Suppressor macrophage treated with lipopolysaccharide for 4 hours (primary cell): ENCODE measurements around the gene ELOVL6.
"Not testable (repeated sequence)": the region's sequence is repeated elsewhere in the genome, so short reads cannot be mapped to it uniquely, and the experiment has no call there.

Experiments
- DNase-seq: peaks from one replicate; pipeline ENCODE4 v3.0.0-alpha.2; 2020

The ELOVL6 gene

DNA sequence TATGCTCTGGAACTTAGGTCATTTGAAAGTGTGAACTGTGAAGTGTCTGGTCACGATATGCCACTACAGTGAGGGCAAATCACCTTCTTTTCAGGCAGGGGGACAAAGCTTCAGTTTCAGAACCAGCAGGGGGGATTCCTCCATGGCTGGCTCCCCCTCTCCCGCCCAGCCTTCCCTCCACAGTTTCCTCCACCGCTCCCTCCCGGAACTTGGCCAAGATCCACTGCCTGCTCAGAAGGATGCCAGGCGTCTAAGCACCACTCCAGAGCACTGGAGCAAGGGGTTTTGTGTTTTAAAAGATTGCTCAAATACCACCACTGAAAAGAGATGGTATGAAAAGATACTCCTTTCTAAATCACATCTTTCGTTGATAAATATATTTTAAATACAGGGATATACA lies 126.9 kb downstream of the ELOVL6 start:
- no peak for DNase-seq

DNA sequence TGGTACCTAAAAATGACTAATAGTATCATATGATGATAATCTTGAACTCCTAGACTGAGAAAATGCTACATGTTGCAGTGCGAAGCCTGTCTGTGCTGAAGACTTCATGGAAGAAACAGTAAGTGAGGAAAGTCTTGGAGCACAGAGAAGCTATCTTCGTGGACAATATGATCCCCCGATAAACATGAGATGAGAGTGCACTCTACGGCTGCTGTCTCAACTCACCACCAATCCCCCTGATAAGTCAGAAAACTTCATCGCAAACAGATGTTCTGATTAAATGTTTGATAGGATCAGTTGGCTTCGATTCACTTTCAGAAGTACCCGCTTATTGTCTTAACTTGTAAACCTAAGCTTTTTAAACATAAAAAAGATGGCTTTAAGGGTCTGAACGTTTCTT lies 130.2 kb downstream of the ELOVL6 start:
- DNase-seq = no peak

DNA sequence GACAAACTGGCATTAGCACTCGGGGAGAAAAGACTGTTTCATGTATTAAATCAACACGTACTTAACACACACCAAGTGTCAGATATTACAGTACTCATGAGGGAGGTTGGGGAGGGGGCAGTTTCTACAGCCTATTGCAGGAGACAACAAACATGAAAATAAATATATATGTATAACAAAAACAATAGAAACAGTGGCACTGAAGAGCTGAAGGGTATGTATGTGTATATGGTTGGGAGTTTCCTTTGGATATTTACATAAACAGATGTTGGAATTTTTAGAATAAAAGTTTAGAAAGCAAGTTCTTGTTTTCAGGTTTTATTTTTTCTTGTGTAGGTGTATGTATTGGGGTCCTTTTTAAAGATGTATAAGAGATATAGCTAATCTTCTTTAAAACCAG lies 133.5 kb downstream of the ELOVL6 start:
- no peak for DNase-seq

DNA sequence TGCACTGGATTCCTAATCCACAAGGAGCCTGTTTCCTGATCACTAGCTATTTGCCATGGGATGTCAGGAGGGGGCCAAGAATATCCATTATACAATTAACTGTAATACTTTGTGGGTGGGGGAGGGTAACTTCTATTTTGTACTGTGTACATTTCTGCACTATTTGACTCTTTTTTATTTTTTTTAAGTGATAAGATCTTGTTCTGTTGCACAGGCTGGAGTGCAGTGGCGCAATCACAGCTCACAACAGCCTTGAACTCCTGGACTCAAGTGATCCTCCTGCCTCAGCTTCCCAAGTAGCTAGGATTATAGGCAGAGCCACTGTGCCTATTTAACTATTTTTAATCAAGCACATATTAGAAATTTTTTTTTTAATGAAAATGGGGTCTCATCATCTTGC lies 134.1 kb downstream of the ELOVL6 start:
- DNase-seq = no peak

DNA sequence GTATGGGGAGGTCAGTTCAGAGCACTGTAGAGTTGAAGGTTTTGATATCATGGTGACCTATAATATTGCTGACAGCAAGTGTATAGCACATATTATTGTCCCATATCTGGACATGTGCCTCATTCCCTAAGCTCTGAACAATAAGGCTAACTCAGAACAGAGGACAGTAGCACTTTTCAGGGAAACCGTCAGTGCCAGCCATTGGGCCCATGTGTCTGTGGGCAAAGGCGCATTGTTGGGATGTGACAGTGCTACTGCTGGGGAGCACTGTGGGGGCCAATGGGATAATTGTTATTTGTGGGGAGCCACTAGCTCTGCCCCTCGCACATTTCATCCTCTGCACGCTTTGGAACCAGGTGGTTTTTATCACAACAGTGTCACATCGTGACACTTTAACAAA lies 136.2 kb downstream of the ELOVL6 start:
- DNase-seq = no peak

DNA sequence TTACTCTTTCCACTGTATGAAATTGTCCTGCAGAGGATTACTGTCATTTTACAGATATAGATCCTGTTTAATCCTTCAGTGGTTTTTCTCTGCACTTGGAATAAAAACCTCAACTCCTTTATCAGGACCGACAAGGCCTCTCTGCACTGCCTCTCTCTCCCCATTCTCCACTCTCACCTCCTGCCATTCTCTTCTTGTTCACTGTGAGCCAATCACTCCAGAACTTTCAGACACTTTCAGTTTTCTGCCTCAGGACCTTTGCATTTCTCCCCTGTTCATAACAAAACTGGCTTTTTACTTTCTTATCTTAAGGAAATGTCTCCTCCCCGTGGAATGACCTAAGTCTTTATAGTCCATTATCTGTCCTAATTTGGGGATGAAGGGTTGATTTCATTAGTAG lies 137.3 kb downstream of the ELOVL6 start:
- DNase-seq = no peak

DNA sequence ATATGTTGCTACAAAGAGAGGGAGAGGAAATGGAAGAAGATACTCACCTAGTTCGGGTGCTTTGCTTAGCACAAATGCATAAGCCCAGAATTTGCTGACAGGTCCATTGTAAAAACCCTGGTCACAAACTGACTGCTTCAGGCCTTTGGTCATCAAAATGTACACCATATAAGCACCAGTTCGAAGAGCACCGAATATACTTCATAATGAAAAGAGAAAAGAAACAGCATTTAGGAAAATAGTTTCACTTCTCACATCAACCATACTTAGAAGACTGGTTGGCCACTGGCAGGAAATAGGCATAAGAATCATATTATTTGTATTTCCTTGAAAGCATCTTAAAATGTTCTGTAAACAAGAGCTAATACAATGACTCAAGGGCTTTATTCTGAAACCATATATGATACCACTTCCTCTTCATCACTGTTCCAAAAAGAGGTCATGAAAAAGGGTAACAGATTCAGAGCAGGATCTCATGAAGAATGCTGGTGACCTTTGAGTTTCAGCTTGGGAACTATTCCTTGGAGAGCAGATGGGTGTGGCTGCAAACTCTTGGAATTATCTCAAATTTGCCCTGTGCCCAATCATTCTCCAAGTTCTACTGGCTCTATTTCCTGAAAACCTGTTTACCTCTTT lies 138.7 kb downstream of the ELOVL6 start:
- DNase-seq = peak; percentile 60

DNA sequence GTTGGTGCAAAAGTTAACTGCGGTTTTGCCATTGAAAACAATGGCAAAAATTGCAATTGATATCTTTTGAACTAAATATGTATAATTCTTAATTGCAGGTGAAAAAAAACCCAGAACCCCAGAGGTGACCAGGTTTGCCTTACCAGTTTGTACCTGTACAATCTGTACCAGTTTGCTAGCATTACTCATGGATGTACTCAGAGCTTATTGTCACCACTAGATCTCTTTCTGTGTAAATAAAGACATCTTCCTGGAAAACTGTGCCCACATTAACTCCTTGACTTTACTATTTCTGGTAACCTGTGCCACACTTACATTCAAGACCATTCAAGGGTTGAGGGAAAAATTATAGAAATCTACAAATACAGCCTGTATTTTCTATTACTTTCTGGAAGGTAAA lies 139.7 kb downstream of the ELOVL6 start:
- no peak for DNase-seq

DNA sequence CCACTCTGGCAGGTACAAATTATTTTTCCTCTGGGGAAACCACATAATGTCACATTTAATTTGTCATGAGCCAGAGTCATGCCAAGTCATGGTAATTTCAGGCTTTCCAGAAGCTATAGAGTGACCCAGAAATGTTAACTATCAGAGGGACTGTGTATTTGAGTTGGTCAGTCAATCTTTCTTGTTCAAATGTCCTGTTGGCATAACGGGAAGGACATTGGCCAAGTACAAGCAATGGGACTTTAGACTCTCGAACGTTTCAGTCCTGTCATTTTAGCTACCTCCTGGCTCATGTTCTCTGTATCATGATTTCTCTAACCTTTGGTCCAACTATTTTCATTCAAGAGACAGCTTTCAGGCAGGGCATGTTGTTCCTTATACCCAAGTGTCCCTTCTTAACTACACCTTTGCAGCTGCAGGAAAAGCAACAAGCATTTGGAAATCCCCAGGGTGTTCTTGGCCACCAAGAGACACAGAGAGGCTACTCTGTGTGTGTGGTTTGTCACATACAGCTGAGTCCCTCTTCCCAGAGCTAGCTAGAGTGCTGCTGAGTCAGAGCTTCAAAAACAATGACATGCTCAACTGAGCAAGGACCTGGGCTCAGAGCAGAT lies 143.2 kb downstream of the ELOVL6 start:
- DNase-seq = no peak

DNA sequence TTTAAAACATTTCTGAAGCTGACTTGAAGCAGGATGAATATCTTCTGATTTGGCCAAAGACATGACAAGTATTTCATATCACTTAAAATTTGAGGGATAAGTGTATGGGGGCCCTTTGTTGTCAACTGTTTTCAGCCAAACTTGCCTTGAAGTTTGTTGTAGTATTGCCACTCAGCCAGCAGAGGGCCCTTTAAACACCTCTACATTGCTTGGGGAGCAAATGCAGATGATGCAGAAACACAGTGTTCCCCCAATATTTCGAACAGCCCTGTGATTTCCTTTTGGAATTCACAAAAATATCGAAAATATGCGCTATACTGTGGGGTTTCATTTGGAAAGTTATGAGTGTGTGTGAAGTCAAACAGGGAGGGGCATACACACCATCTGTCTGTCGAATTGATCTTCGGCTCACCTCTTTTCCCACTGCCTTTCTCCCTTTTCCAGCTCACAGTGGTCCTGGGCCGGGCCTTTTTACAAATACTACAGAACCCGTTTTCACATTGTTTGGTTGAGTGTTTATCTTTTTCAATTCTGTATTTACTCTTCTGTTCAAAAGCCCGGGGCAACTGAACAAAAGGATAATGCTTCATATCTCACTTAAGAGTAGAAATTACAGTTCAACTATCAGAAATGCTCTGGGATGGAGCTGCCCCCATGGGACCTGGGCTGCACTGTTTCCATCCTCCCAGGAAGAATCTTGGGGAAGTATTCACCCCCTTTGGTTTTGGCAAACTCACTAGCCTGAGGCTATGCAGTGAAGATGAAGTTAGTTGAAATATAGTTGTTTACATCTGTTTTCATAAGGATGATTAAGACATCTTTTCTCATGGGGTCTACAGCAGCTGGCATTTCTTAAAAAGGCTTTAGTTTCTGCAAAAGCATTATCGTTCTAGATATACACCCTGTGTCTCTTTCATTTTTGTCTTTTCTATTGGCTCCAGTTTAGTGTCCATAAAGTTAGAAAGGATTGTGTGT lies 148.2 kb downstream of the ELOVL6 start:
- peak; percentile 59 for DNase-seq

DNA sequence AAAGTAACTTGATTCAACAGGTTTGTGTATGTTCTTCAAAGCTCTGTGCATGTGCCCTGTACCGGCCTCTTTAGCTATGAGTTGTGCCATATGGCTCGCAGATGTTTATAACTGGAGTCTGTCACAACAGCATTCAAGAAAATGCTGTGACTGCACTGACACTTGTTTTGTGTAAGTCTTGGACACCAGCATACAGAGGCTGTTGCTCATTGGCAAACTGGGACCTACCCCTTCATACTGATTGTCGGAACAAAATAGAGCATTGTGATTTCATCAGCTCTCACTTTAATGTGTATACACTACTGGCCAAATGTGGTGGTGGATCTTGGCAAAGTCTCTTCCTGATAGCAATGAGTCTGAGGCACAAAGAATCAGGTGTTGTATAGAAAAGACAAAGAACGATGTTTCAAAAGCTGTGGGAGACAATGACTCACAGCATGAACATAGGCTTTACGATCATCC lies 151.8 kb downstream of the ELOVL6 start:
- DNase-seq = no peak

DNA sequence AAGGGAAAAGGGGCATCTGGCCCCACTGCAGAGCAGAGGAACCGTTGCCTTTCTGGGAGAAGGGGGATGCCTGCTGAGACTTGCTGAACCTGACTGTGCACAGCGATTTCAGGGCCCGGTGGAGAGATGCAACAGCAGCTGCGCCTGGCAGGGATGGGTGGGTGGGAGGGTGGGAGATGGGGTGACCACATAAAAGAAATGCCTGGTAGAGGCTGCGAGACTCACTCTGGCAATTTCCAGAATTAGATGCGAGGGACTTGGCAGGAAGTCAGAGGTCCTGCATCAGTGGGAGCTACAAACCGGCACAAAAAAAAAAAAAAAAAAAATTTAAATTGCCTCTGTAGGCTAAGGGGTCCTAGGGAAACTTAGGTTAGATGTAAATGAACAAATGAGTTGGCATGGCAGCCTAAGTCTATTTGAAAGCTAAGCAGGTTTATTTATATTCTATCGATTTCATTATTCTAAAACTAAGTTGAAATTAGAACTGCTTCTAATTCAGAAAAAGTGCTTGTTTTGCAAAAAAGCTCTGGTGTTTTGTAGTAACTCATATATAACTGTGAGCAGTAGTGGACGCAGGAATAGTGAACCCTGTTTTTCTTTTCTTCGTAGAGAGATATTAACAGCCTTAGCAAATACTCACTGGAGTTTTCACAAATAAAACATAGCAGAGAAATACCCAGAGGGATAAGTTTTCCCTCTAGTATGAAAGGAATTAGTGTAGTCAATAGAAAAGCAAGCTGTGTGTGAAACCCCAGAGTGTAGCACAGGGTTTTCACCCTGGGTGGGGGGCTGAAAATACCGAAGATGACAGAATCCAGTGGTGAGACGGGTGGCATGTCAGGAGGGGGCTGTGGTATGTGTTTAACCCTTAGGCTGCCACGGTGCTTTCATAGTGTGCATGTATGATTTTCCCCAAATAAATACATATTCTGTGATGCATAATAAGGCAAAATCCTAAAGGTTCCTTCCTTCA lies 155.6 kb downstream of the ELOVL6 start:
- DNase-seq = no peak

DNA sequence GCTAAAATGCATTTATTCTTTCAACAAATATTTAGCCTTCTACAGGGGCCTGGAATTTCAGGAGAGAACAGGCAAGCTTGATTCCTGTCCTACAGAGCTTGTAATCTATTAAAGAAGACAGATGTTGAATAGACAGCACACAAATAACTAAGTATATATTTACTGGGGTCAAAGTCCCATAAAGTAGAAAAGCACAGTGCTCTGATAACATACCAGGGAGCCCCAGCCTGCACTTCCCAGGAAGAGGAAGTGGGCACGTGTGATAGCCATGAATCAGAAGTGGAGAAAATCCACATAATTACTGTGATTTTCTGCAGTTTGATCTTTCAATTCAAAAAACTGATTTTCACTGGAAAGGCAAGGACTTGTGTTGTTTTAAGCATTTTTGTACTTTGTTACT lies 156.7 kb downstream of the ELOVL6 start:
- DNase-seq = peak; percentile 15

DNA sequence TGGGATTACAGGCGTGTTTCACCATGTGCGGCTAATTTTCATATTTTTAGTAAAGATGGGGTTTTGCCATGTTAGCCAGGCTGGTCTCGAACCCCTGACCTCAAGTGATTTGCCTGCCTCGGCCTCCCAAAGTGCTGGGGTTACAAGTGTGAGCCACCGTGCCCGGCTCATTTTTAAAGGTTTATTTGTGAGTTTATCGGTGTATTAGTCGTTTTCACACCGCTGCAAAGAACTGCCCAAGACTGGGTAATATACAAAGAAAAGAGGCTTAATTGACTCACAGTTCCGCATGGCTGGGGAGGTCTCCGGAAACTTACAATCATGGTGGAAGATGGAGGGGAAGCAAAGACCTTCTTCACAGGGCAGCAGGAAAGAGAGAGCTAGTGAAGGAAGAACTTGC lies 159.3 kb downstream of the ELOVL6 start:
- DNase-seq = not testable (repeated sequence)

DNA sequence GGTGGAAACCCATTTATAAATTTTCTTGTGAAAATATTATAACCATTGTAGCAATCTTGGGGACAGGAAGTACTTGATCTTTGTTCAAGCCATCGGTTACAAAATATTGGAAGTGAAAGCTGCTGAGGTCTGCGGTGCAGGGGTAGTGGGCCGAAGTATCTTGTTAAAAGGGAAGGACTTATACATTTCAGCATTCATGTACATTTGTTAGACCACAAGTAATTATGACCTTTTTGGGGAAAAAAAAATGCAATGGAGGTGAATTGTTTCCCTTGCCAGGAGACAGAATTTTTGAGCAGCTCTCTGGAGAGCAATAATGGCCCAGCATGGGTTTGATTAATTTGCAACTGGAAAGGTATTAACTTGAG lies 164.4 kb downstream of the ELOVL6 start:
- peak; percentile 84 for DNase-seq

DNA sequence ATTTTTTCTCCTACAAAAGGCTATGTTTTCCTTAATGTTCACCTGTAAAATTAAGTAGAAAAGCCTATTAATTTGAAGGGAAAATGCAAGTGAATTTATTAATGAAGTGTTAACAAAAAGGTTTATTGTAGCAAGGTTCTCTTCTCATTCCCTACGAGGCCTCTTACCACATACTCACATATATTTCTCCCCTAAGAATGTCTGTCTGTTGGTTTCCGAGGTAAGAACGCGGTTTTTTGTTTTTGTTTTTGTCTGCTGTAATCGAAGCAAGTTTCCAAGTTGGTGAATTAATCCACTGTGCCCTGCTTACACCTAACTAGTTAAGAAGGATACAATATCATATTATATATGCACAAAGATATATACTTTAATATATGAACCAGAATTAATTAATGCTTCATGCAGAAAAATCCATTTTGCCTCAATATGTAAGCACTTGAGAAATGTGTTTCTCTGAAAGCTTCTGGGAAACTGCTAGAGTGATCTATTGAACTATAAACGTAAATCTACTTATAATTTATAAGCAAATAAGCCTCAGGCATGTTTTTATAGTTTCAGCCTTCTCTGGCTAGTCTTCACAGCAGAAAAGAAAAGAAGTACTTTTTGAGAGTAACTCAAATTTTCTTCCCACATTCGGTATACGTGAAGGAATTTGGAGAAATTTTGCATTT lies 164.9 kb downstream of the ELOVL6 start:
- DNase-seq = no peak

DNA sequence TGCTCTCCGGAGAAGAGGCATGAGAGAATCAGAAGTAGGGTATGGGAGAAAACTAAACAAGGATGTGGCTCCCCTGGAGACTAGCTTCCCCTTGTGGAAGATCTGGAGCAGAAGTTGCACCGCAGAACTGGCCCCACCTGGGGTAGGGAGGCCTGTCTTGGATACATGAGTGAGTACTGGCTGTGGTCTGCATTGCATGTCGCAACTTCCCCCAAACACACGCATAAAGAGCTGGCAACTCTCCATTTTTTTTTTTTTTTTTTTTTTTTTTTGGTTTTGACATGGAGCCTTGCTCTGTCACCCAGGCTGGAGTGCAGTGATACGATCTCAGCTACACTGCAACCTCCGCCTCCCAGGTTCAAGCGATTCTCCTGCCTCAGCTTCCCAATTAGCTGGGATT lies 165.8 kb downstream of the ELOVL6 start:
- DNase-seq = peak; percentile 65

DNA sequence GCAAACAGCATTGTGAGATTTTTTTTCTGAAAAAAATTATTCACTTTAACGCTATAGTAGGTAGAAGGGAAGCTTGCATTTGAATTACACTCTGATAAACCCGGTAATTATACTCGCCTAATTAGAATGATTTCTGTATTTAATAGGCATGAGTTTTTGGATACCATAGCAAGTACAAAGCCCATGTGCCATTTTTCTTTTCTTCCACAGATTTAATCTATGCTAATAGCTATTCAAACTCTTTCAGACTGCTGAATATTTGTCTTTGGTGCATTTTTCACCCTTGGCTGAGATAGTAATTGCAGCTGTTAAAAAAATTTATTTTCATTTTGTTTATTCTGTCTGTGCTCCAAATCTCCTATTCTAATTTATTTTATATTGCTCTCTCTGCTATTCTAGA lies 172.7 kb downstream of the ELOVL6 start:
- DNase-seq = no peak

DNA sequence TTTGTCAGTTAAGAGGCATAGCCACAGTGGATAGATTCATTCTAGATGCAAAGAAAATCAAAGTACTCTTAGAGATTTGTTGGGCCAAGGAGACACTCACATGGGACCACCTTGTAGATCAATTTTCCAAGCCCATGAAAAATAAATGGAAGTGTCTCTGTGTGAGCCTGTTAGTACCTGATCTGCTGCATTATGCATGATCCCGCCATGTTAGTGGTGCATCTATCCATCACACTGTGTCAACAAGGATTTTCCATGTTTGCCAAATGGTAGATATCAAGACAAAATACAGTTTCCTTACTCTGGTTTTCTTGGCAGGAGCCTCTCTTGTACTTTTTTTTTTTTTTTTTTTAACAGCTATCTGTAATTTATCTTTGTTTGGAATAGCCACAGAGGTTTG lies 173.4 kb downstream of the ELOVL6 start:
- no peak for DNase-seq

DNA sequence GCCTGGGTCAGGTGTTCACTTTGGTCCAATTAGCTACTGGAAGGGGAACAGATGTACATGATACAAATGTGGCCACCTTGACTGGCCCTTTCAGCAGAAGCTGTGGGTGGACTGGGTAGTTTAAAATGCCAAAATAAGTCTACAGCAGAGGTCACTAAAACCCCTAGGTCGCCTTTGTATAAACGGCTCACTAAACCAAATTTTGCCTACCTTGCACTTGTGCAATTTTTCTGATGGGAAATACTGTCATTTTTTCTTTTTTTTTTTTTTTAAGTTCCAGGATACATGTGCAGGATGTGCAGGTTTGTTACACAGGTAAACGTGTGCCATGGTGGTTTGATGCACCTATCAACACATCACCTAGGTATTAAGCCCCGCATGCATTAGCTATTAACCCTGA lies 176.0 kb downstream of the ELOVL6 start:
- no peak for DNase-seq

DNA sequence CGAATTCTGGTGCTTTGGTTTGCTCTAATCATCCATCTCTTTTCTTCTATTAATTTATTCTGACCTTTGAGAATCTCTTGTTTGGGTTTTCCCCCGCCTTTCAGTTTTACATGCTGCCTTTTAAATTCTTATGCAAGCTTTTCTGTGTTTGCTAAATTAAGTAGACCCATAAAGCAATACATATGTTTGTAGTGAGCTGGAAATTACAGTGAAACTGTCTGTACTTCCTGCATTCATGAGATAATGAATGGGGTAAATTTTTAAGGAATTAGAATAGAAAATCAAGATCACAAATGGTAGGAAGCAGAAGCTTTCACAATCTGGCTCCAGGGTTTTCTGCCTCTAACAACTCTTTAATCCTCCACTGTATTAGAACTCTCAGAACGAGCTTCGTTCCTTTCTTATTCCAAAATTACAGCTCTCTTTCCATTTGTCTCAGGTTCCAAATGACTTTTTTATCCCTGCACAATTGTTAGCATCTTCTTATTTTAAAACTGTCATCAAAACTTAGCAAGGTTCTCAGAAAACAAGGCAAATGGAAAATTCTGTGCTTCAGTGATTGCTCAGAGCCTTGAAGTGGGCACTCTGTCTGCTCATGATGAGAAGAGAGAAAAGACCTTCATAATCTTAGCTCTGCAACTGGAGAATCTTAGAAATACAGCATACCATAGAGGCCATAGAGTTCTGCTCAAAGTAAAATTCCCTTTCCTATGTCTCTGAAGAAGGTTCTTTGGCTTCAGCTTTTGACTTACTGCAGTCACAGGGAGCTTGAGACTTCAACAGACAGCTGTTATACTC lies 177.6 kb downstream of the ELOVL6 start:
- DNase-seq = peak; percentile 19
